ENCODE measurements around the gene NCEH1.
A peak's percentile ranks its signal among the peaks of the same experiment; 100 is the strongest.
"Not testable (repeated sequence)": the region's sequence is repeated elsewhere in the genome, so short reads cannot be mapped to it uniquely, and the experiment has no call there.

NCEH1 gene, protein sequence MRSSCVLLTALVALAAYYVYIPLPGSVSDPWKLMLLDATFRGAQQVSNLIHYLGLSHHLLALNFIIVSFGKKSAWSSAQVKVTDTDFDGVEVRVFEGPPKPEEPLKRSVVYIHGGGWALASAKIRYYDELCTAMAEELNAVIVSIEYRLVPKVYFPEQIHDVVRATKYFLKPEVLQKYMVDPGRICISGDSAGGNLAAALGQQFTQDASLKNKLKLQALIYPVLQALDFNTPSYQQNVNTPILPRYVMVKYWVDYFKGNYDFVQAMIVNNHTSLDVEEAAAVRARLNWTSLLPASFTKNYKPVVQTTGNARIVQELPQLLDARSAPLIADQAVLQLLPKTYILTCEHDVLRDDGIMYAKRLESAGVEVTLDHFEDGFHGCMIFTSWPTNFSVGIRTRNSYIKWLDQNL

DNA sequence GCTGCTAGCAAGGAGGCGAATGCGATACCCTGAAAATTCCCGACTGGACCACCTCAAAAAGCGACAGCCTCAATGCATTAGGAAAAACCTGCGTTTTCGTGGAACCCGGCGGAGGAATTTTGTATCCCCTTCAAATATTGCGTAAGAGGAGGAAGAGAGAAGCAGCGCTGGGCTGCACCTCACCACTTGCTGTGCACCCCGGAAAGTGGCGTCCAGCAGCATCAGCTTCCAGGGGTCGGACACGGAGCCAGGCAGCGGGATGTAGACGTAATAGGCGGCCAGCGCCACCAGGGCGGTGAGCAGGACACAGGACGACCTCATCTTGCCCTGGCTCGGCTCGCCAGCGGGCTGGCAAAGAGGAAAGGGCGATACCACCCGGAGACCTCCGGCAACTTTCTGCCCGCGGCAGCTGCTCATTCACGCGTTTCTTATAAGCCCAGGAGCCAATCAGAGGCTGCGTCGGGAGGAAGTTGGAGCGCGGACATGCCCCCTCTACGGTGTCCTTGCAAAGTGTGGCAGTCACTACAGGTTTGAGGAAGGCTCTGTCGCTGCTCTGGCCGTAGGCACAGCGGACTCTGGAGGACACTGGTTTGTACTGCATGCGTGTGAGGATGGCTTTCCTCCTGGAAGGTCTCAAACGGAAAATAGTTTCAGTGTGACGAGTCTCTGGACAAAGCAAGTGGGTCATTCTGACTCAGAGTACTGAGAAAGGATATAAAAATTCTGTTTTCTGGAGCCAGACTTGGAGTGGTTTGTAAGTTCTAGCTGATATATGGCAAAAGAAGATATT, at the start of gene NCEH1:
NCEH1 (minus strand) TSS at position 404 of the 790 bp plus-strand sequence; CDS start at position 321, 83 bp downstream.
- DNase-seq: peak; percentile 56 to 97

DNA sequence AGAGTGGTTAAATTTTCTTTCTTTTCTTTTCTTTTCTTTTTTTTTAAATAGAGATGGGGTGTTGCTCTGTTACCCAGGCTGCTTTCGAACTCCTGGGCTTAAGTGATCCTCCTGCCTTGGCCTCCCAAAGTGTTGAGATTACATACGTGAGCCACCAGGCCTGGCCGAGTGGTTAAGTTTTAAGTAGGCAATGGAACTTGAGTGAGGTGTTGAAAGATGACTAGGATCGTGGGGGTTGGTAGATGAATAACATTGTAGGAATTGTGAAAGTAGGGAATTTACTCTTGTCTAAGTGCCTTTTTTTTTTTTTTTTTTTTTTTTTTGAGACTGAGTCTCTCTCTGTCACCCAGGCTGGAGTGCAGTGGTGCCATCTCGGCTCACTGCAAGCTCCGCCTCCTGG, 49.5 kb upstream of the NCEH1 start:
- DNase-seq: not testable (repeated sequence)

DNA sequence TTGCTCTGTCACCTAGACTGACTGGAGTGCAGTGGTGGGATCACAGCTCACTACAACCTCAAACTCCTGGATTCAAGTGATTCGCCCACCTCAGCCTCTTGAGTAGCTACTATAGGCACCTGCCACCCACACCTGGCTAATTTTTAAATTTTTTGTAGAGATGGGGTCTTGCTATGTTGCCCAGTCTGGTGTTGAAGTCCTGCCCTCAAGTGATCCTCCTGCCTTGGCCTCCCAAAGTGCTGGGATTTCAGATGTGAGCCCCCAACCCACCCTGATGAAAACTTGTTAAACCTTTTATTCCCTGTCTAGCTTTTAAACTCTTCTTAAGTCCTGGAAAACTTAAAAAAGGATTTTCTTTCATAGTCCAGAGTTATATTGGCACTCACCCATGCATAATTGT, 42.3 kb upstream of the NCEH1 start:
- no peak for DNase-seq

DNA sequence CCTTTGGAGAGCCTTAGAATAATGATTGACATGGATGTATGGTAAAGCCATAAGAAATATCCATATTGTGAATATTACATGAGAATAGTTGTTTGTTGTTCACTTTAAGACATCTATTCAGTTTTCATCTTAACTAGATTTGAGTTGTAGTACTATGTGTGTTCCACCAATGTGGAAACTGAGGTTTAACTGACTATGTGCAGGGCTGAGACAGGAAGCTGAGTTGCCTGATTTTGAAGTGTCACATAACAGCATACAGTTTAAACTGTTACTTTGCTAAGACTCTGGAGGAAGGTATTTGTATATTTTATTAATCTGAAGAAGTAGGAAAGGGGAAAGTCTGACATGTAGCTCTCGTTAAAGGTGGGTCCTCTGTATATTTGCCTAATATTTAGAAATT, 41.8 kb upstream of the NCEH1 start:
- no peak for DNase-seq

DNA sequence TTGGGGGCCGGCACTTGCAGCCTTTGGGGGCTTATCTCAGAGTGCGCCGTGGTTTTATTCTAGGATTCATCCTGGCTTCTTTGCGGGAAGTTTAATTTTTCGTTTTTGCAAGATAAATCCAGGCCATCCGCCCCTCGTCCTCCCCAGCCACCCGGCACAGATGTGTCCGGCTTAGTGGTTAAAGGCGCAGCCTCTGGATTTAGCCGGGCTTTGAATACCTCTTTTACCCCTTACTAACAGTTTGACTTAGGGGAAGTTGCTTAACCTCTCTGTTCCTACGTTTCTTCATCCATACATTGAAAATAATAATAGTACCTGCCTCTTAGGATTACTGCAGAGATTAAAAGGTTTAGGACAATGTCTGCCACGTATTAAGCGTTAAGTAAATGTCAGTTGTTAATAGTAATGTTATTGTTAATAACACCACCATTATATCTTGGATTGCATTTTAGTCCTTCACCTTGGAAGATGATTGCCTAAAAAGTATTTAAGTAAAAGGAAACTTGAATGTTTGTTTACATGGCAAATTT, 40.4 kb upstream of the NCEH1 start:
- DNase-seq: peak; percentile 17 to 32

DNA sequence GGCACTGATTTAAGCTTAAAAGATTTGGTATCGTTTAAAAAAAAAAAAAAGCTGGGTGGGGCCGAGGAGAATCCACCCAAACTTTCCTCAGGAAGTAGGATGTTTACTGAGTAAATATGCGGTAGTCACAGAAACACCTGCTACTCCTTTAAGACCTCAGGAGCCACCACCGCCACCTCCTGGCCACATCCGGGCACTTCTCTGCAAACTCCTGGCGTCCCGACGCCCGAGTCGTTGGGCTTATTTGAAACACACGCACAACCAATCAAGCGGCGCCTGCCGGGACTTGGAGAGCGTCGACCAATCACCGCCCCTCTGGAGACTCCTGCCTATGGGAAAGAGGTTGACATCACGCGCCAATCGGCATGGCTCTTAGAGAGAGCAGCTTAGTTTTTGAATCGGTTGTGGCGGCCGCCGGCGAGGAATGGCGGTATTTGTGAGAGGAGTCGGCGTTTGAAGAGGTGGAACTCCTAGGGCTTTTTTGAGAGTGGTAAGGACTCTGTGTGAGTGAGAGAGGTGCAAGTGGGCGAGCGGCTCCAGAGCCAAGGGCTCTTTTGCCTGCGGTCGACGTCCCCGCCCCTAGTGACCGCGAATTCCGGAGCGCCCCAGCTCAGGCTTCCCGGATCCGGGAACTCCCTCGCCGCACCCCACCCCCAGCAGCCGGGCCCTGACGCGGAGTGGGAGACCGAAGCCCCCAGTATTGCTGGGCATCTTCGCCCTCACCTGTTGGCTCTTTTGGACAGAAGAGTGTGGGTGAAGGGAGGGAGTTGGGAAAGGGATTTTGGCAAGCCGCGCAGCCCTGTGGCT, 39.7 kb upstream of the NCEH1 start, which contains the start of gene ECT2:
ECT2 (plus strand) TSS at position 359 of the 807 bp plus-strand sequence. CDS start 3,805 bp downstream, outside the sequence.
- DNase-seq: peak; percentile 76 to 99

DNA sequence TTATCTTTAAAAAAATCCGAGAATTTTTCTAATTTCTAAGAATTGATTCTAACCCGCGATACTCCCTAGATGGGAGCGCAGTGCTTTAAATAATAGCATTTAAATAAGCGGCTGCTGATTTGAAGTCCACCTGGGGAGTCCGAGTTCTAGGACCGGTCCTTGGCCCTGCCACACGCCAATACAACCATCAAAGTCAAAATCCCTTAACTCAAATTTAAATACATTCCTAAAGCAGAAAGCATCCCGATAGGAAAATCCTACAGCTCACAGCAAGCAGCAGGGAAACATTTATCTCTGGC, 39.2 kb upstream of the NCEH1 start:
- no peak for DNase-seq

DNA sequence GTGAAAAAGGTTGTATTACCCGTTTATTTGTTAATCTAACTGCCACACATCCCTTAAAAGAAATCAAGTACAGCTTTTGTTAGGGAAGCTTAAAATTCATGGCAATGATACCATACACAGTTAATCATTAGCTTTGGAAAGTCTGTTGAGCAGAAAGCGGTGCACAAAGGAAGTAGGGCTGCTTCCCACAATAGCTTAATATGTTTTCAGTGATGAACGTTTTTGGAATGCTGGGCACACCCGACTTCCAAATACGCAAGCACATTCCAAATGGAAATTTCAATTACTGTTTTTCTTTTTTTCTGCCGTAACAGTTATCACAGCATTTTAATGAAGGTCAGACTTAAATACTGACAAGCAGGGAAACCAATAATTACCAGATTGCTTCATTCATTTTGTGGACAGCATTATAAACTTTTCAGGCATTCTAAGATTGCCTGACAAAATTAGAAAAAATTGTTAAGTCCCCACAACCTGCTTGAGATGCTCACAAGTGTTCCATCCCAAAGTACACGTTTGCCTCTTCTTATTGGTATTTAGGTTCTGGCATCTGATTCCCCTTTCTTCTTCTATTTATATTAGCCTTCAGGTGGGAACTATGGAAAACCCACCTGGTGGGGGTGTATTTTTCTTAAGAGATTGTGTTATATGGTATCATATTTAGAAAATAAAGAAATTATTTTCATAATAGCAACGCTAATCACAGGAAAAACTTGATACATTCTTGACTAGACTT, 38.5 kb upstream of the NCEH1 start:
- no peak for DNase-seq

DNA sequence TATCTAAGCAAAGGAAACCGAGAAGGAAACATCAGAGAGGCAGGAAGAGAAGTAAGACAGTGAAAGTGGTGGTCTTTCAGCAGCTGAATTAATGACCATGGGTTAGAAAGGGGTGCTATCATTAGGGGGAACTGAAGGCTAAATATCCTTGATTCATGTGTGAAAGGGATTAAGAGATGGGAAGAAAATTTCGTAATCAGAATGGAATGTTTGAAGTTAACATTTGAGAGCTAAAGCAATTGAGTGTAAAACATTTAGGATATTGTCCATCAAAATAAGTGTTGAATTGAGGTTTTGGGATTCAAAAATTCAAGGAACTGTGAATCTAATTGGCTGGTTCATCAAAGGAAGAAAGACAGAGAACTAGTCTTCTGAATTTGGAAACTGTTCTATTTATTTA, 35.6 kb upstream of the NCEH1 start:
- no peak for DNase-seq

DNA sequence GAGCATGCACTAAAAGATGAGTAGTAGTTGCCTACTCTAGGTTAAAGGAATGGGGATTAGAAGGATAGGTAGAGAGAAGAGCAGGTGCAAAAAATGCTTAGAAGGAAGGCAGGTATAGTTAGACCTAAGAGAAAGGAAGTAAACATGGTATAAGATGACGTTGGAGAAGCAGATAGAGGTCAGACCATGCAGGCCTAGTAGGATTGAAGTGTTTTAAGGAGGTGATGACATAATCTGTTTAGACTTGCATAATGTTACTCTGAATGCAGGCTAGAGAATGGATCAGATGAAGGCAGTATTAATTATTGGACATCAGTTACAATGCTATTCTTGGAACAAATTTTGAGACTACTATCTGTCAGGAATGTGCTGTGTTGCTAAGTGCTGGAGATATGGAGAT, 28.6 kb upstream of the NCEH1 start:
- no peak for DNase-seq

DNA sequence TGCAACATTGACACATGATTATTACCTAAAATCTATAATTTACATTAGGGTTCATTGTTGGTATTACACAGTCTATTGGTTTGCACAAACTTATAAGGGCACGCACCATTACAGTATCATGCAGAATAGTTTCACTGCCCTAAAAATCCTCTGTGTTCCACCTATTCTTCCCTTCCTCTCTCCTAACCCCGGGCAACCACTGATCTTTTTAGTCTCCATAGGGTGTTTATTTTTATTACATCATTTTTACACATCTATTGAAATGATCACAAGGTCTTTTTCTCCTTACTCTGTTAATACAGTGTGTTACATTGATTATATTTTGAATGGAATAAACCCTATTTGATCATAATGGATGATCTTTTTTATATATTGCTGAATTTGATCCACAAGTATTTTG, 24.1 kb upstream of the NCEH1 start:
- no peak for DNase-seq

DNA sequence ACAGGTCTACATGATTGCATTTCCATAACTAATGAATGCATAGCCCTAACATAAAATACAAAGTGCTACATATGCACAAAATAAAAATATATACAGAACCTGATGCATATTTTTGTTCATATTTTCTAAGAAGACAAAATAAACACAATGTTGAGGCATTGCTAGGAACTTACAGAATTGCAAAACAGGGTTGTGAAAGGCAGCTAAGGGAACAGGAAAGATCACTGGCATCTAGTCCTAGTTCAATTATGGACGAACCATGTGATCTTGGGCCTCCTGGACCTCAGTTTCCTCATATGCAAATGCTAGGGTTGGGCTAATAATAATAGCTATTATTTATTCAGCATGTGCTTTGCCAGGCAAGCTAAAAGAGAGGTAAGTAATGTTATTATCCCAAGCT, 15.5 kb upstream of the NCEH1 start:
- DNase-seq: no peak

DNA sequence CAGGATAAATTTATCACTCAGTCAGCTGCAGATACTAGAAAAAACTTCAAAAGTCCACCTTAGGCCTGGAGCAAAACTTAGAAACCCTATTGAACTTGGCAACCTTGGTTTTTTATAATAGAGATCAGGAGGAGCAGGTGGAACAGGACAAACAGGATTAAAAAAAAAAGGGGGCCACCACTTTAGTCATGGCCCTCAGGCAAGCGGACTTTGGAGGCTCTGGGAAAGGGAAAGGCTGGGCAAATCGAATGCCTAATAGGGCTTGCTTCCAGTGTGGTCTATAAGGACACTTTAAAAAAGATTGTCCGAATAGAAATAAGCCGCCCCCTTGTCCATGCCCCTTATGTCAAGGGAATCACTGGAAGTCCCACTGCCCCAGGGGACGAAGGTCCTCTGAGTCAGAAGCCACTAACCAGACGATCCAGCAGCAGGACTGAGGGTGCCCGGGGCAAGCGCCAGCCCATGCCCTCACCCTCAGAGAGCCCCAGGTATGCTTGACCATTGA, 11.7 kb upstream of the NCEH1 start:
- DNase-seq: not testable (repeated sequence)

DNA sequence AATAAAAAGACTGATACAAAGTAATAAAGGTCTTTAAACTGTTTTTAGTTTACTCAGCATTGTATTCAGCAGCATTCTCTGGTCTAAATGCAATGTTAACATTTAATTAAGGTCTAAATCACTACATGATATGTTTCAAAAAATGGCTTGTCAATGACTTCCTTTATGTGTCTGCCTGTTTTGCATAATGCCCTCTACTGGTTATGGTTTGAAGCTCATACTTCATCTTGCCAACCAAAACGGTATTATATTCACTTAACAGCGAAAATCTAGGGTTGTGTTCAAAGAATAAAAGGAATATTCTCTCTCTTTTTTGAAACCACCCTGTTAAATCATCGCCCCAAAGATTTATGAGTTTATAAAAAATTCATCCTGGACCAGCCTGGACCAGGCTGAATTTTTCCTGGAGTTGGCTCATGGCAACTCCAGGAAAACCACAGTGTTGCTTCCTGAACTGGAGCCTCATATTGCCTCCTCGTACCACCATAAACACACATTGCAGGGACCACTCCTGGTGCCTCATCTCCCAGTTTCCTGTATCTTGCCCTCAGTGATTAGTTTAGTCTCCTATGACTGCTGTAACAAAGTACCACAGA, 6.7 kb upstream of the NCEH1 start:
- DNase-seq: no peak

DNA sequence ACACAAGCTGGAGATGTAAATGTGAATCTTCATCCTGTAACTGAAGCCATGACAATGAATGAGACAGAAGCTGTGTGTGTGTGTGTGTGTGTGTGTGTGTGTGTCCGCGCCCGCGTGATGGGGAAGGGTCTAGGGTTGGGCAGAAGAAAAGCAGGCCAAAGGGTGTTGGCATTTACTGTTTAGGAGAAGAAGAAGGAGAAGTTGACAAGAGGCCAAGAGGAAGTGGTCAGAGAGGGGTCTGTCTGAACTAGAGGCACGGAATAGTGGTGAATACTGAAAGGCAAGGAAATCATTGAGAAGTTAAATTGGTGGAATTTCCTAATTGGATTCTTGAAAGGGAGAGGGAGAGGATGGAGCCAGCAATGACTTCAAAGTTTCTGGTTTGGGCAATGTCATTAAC, 5.6 kb upstream of the NCEH1 start:
- peak; percentile 13 to 57 for DNase-seq

DNA sequence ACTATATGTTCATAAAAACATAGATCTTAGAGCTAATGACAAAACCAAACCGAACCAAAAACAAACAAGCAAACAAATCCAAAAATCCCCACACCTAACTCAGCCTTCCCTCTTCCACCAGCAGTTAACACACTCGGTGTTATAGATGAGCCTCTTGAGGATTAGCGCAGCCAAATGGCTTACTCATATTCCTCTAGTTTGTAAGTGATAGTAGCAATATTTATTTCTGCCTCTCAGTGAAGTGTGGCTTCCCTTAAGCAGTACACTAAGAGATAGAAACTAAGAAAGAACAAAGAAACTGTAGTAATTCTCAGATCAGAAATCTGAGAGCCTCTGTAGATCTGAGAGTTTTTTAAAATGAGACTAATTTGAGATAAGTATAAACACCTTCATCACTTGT, 2.4 kb upstream of the NCEH1 start:
- DNase-seq: no peak

DNA sequence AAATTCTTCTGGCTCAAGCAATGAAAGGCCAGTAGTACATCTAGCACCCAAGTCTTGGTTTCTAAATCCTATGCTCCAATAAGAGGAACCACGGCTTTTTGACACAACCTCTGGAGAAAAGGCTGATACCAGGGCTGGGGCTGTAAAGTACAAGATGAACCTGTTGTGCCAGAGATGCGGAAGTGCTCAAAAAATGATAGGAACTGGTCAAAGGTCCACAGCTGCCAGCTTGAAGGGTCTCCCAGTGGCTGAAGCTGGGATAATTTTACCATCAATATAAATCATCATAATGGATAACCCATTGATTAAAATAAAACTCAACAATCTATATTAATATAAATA, 558 bp upstream of the NCEH1 start:
- DNase-seq: peak in 1 of 2 donors; percentile 81

DNA sequence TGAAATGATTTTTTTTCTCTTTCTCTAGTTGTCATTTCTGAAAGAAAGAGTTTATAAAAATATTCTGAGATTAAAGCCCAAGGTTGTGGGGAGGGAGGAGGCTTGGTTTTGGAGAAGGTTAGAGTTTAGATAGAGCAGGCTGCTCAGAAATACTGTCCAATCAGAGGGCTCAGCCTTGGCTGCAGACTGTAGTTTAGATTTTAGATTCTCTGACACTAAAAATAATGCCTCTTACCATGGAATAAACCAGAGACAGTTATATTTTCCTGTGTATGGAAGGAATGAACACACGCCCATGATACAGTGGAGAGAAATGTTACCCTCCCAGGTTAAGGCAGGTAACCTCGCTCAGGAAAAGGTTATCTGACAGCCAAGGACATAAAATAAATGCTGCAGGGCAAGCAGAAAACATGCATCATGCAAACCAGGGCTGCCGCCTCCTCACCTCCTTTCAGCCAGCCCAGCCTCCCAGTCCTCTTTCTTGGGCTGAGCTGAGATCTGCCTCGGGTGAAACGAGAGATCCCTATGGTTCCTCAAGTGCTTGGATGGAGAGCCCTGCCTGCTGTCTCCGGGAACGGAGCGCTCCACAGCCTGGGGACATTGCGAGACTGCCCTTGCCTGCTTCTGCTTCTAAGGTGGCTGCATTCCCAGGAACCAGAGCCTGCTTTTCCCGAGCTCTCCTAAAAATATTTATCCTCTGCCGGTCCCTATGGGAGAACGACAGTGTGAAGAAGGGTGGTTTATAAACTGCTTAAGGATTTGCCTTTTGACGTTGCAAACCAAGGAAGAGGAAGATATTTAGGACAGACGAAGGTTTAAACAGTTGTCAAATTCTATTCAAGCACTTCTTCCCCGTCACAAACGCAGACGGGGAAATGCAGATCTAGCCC, 848 bp downstream of the NCEH1 start:
- no peak for DNase-seq

DNA sequence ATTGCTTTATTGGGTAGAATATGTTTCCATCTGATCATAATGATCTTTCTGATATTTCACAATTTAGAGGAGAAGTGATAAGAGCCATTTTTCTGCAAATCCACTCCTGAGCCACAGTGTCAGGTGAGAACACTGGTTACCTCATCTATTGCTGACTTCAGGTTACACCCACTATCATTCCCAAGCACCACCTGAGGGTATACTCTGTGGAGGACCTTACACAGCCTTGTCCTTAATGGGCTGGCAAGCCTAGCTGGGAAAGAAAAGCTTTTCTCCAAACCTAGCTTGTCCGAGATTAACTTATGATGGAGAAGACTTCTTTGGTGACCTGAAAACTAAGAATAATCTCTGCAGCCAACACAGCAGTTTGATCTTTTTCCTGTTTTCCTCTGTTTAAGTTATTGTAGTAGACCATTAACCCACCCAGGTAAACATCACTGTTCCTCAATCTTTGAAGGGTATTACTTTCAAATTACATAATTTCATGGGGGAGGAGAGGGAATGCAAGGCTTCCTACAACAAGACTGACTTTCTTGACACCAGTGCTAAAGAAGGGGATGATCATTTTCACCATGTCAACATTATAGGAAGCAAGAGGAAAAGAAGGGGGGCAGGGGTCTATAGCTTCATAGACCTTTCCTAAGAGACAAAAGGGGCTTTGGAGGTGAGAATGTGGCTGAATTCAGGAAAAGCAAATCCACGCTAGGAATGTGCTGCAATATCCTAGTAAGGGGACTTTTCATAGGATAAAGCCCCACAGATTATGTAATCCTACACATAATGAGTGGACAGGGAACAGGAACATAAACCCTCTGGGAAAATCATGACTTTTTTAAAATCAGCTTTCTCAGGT, 1.7 kb downstream of the NCEH1 start:
- no peak for DNase-seq

DNA sequence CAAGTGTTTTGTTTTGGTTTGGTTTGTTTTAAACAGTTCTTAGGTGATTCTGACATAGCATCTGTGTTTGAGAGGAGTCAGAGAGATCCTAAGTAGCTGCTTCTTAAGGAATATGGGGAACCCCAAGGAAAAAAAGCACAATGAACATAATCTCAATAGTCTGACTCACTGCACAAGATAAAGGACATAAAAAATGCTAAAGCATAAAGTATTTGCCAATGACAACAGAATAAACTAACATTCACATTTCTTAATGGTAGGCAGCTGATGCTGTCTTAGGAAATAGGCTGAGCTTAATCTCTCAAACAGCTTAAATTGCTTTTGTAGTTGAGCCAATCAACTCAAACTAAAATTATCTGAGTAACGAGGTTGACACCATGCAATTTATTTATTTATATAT, 2.9 kb downstream of the NCEH1 start:
- DNase-seq: no peak

Data from bone marrow (tissue), 2 donors.